COLO829 (cell line): ENCODE data around the gene RASA3.

Experiments
- DNase-seq: peaks from one replicate; pipeline ENCODE4 v3.0.0; 2012; ENCODE audit warnings: low spot score

RASA3 gene

GRCh38 chr13:113948034-113948742 is 184.2 kb downstream of the RASA3 start:
- DNase-seq, result no peak

DNA sequence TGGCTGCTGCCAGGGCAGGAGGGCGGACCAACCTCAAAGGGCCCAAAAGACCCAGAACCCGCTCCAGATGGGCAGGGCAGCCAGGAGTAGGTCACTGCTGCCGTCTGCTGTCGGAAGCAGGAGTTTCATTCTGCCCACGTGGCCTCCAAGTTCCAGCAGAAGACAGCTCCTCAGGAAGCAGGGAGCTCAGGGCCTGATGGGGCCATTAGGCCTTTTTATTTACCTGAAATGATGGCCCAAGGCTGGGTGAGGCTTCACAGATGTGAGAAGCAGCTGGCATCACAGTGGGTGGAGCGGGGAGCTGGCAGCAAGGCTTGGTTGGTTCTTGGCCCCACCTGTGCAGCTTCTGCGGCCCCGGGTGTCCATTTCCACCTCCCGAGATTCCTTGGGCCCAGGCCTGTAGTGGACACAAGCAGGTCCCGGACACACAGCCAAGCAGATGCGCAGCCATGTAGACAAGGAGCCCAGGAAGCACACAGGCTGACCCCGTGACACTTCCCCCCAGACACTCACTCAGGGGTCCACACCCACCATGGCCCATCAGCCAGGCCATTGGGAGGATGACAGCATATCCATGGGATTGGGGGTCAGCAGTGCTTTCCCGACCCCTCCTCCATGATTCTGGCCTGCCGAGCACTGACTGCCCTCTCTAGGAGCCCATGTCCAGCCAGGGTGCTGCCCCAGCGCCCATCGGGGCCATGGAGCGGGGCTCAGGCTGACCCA is 185.0 kb downstream of the RASA3 start:
- DNase-seq, result no peak

- no peak for DNase-seq
Measured at GRCh38 chr13:113946409-113947181, 185.8 kb downstream of the RASA3 start.

DNA sequence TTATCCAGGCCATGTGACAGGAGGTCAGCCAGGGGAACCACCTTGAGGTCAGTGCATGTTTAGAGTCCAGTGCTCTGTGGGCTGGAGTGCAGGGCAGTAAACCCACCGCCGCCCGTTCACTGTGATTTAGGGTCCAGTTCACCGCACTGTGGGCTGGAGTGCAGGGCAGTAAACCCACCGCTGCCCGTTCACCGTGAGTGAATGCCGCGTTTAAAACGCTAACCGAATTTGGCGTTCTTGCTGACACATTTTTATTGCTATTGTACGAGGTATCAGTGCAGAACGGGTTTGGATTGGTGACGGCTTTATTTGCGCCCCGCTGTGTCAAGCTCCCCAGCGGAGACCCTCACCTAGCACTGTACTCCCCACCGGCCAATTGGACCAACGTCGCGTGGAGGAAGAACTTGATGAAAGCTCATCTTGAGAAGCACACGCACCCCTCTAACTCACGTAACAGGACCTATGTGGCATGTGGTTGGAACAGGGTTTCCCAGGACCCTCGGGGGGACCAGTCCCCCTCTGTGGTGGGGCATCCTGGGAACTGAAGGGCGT is 186.5 kb downstream of the RASA3 start:
- no peak for DNase-seq

DNA sequence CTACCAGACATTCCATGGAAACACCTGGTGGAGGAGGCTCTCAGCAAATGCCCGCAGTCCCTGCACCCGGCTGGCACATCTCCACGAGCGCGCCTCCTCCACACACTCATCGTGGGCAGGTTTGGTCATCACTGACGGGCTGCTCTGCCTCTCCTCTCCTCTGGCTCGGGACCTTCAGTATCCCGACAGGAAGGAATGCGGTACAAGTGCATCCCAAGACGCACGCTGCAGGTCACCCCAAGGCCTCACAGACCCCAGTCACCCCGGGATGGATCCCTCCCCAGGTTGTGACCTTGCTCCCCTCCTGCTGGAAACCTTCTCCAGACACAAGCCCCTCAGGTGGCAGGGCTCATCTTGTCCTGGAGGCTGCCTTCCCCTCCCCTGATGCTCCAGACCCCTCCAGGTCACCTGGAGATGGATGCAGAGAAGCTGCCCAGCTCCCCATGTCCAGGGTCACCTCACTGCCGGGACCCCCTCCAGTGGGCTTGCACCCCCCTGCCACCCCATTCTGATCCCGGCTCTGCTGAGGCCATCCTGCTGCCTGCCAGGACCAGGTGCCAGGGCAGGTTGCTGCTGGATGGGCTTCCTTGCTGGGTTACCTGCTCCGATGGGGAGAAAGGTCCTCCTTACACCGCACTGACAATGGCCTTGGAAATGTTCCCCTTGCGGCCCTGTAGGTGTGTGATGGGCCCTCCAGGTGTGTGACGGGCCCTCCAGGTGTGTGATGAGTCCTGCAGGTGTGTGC is 188.4 kb downstream of the RASA3 start:
- DNase-seq, result no peak

- DNase-seq, result no peak
Measured at GRCh38 chr13:113942591-113943103, 189.8 kb downstream of the RASA3 start.

- no peak for DNase-seq
Measured at GRCh38 chr13:113941571-113942191, 190.7 kb downstream of the RASA3 start.

DNA sequence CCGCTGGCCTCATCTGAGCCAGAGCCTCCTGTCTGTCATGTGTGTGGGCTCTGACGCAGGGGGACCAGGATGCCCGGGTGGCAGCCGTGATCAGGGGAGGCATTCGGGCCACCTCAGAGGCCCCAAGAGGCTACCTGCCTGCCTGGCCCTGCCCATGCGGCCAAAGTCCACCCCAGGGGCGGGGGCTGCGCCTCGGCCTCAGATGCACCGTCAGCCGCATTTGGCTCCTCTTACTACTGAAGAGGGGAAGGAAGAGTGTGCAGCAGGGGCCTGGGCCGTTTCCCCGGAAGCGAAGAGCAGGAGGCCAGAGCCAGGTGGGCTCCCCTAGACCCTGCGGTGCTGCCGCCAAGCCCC is 192.5 kb downstream of the RASA3 start:
- no peak for DNase-seq

- no peak for DNase-seq
Measured at GRCh38 chr13:113939129-113939943, 193.1 kb downstream of the RASA3 start.

DNA sequence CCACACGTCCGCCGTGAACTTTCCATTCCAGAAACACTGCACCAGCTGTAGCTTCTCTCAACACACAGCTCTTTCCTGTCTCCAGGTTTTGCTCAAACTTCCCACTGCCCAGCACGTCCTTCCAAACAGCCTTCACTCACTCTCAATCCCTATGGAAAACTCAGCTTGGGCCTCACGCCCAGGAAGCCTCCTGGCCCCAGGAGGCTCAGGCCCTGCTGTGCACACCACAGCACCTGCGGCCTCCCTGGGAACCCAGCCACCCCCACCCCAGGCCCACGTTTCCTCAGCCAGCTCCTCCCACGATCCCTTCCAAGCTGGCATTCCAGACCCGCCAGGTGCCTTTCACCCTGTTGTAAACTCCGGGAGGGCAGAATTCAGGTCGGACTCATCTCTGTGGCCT is 193.7 kb downstream of the RASA3 start:
- DNase-seq, result no peak

DNA sequence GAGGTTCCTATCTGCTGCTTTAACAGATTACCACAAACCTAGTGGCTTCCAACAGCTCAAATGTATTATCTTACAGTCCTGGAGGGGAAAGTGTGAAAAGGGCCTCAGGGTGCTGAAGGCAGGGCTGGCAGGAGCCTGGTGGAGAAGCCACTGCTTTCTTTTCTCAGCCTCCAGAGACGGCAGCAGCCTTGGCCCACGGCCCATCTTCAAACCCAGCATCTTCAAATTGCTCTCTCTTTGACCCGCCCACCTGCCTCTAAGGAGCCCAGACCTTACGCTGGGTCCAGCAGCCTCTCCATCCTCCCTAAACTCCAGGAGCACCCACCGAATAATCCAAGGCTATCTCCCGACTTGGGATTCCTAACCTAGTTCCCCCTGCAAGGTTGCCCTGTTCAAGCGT is 194.2 kb downstream of the RASA3 start:
- DNase-seq, result no peak

GRCh38 chr13:113937527-113938180 is 194.8 kb downstream of the RASA3 start:
- DNase-seq, result no peak

DNA sequence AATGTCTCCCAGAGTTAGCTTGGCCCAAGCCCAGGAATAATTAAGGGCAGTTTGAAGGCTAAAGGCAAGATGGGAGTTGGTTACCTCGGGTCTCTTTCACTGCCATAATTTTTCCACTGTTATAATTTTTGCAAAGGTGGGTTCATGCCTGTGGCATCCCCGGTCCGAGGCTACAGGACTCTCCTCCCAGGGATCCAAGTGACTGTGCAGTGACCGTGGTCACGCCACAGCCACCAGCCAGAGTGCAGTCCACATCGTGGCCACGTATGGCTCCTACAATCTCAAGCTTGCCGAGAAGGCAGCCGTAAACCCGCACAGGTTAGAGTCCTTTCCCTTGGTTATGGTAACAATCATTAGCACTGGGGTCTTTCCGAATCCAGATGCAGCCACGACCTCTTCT is 195.3 kb downstream of the RASA3 start:
- DNase-seq, result no peak

- no peak for DNase-seq
Measured at GRCh38 chr13:113936166-113936965, 196.1 kb downstream of the RASA3 start.

- no peak for DNase-seq
Measured at GRCh38 chr13:113935001-113935844, 197.2 kb downstream of the RASA3 start.

GRCh38 chr13:113934576-113934975 is 197.8 kb downstream of the RASA3 start:
- no peak for DNase-seq

DNA sequence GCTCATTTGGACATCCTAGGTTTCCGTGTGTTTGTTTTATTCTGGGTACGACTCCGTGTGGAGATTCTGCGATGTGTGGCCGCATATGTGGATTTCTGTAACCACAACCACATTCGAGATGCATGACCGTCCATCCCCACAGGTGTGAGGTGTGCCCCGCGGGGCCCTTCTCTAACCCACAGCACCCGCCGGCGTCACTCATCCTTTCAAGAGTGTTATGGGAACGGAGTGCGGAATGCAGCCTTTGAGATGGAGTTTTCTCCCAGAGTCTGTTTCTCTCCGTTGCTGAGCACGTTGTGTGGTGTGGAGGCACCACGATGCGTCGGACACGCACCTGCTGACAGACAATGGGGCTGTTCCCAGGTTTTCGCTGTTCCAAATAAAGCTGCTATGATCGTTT is 198.5 kb downstream of the RASA3 start:
- DNase-seq, result no peak

- no peak for DNase-seq
Measured at GRCh38 chr13:113931841-113932459, 200.5 kb downstream of the RASA3 start.
